GM23338 (cell line): ENCODE data around the gene CATSPERD. TPM values are rescaled to one million over a fixed set of nuclear protein-coding genes. Genes with fewer than 3 reads are reported as not detected.

Experiments
- ATAC-seq: fragments of 200-7000 bp; cut with Tn5 transposase; 3 replicates; pipeline ENCODE4 v1.9.1; 2020
- DNase-seq: peaks from one replicate; pipeline ENCODE4 v3.0.0-alpha.2; 2015; ENCODE audit warnings: low spot score
- H2AFZ ChIP-seq: fragments of 200-600 bp; sonication (generic); 2 replicates; pipeline ENCODE4 v1.8.0; 2016; ENCODE audit warnings: antibody characterized with exemption, mild to moderate bottlenecking, moderate library complexity
- H3F3A ChIP-seq: fragments of 200-600 bp; sonication (generic); replicated peaks from 2 replicates; pipeline ENCODE4 v1.8.0; 2017; ENCODE audit warnings: antibody characterized with exemption, mixed run types, low read depth
- H3K27ac ChIP-seq: fragments of 200-600 bp; sonication (generic); 2 replicates; pipeline ENCODE4 v1.6.1; 2016; ENCODE audit warnings: low read depth
- H3K27me3 ChIP-seq: fragments of 200-600 bp; sonication (generic); 2 replicates; pipeline ENCODE4 v1.8.0; 2016; ENCODE audit warnings: mild to moderate bottlenecking, mixed run types, moderate library complexity; ENCODE audit not compliant: insufficient read depth
- H3K36me3 ChIP-seq: fragments of 200-600 bp; sonication (generic); 2 replicates; pipeline ENCODE4 v1.8.0; 2016; ENCODE audit warnings: mild to moderate bottlenecking; ENCODE audit not compliant: insufficient read depth
- H3K4me1 ChIP-seq: fragments of 200-600 bp; sonication (generic); 2 replicates; pipeline ENCODE4 v1.8.0; 2016; ENCODE audit warnings: mild to moderate bottlenecking, moderate library complexity; ENCODE audit not compliant: insufficient read depth
- H3K4me2 ChIP-seq: fragments of 200-600 bp; sonication (generic); 2 replicates; pipeline ENCODE4 v1.7.1; 2017; ENCODE audit warnings: mixed run types
- H3K4me3 ChIP-seq: fragments of 200-600 bp; sonication (generic); 2 replicates; pipeline ENCODE4 v1.6.1; 2016; ENCODE audit warnings: mixed run types
- H3K79me2 ChIP-seq: fragments of 200-600 bp; sonication (generic); replicated peaks from 2 replicates; pipeline ENCODE4 v1.8.0; 2017; ENCODE audit warnings: mild to moderate bottlenecking; ENCODE audit not compliant: insufficient read depth
- H3K9me2 ChIP-seq: fragments of 200-600 bp; sonication (generic); 2 replicates; pipeline ENCODE4 v1.8.0; 2017; ENCODE audit not compliant: insufficient read depth
- H4K20me1 ChIP-seq: fragments of 200-600 bp; sonication (generic); replicated peaks from 2 replicates; pipeline ENCODE4 v1.8.0; 2017; ENCODE audit warnings: mild to moderate bottlenecking; ENCODE audit not compliant: insufficient read depth
- H3K27ac Mint-ChIP-seq: 2 replicates; pipeline ENCODE4 v1.8.0; 2020; ENCODE audit warnings: inconsistent platforms, mild to moderate bottlenecking, moderate library complexity, mixed read lengths
- H3K27me3 Mint-ChIP-seq: 3 replicates; pipeline ENCODE4 v1.8.0; 2022; ENCODE audit warnings: low read depth, mild to moderate bottlenecking, moderate library complexity, mixed read lengths, inconsistent platforms; ENCODE audit not compliant: insufficient read depth, poor library complexity
- H3K36me3 Mint-ChIP-seq: 3 replicates; pipeline ENCODE4 v1.8.0; 2021; ENCODE audit warnings: low read depth, mild to moderate bottlenecking, inconsistent platforms, moderate library complexity, mixed read lengths
- H3K4me1 Mint-ChIP-seq: 3 replicates; pipeline ENCODE4 v1.8.0; 2020; ENCODE audit warnings: mild to moderate bottlenecking, inconsistent platforms, mixed read lengths
- H3K4me3 Mint-ChIP-seq: 3 replicates; pipeline ENCODE4 v1.8.0; 2021; ENCODE audit warnings: moderate library complexity, mild to moderate bottlenecking, inconsistent platforms, mixed read lengths
- H3K9me3 Mint-ChIP-seq: 3 replicates; pipeline ENCODE4 v1.8.0; 2020; ENCODE audit warnings: moderate library complexity, mild to moderate bottlenecking, inconsistent platforms, mixed read lengths
- CREB1 ChIP-seq: fragments of 250-450 bp; sonication (Bioruptor Pico); IDR thresholded peaks from 2 replicates; pipeline ENCODE4 v1.5.0; 2020; ENCODE audit warnings: low read depth, mild to moderate bottlenecking, moderate library complexity
- EZH2 ChIP-seq: fragments of 200-600 bp; sonication (generic); IDR thresholded peaks from one replicate; pipeline ENCODE4 v1.8.0; 2017; ENCODE audit warnings: antibody characterized with exemption, mild to moderate bottlenecking, low read depth; ENCODE audit not compliant: unreplicated experiment
- JUNB ChIP-seq: IDR thresholded peaks from one replicate; pipeline ENCODE4 v1.6.1; 2016; ENCODE audit warnings: antibody characterized with exemption; ENCODE audit not compliant: unreplicated experiment
- NANOG ChIP-seq: IDR thresholded peaks from 2 replicates; pipeline ENCODE4 v1.6.1; 2016; ENCODE audit warnings: antibody characterized with exemption, borderline replicate concordance
- STAT1 ChIP-seq: IDR thresholded peaks from one replicate; pipeline ENCODE4 v1.6.1; 2016; ENCODE audit warnings: antibody characterized with exemption; ENCODE audit not compliant: unreplicated experiment
- ZNF114 ChIP-seq: fragments of 250-450 bp; sonication (Bioruptor Pico); IDR thresholded peaks from 2 replicates; pipeline ENCODE4 v1.5.0; 2020; ENCODE audit warnings: mild to moderate bottlenecking, moderate library complexity
- ZNF331 ChIP-seq: fragments of 250-450 bp; sonication (Bioruptor Pico); IDR thresholded peaks from 2 replicates; pipeline ENCODE4 v1.5.0; 2020; ENCODE audit warnings: low read depth, mild to moderate bottlenecking, moderate library complexity
- polyA plus RNA-seq: library from polyadenylated mRNA; unstranded; fragments of >200 nt; fragmentation: Nextera tagmentation; extraction: Ambion mirVana; gene quantifications from 2 replicates; pipeline ENCODE4 v1.2.1, GENCODE V29; 2016
- total RNA-seq: library from RNA; depleted of rRNA; stranded (reverse); fragments of >200 nt; shearing (Covaris generic); gene quantifications from 2 replicates; pipeline ENCODE4 v1.2.3, GENCODE V29; 2014
- TF ChIP-seq, protein P1 (sequence below): fragments of 250-450 bp; sonication (Bioruptor Pico); IDR thresholded peaks from 2 replicates; pipeline ENCODE4 v1.5.0; 2020; ENCODE audit warnings: mild to moderate bottlenecking, moderate library complexity
- TF ChIP-seq, protein P2 (sequence below): IDR thresholded peaks from one replicate; pipeline ENCODE4 v1.6.1; 2018; ENCODE audit warnings: antibody characterized with exemption; ENCODE audit not compliant: unreplicated experiment
- TF ChIP-seq, protein P3 (sequence below): IDR thresholded peaks from 2 replicates; pipeline ENCODE4 v1.6.1; 2016; ENCODE audit warnings: antibody characterized with exemption

The CATSPERD gene
- total and polyA plus RNA-seq, 2 experiments from 2014 or later: 0.17 TPM; not detected in 1

DNA sequence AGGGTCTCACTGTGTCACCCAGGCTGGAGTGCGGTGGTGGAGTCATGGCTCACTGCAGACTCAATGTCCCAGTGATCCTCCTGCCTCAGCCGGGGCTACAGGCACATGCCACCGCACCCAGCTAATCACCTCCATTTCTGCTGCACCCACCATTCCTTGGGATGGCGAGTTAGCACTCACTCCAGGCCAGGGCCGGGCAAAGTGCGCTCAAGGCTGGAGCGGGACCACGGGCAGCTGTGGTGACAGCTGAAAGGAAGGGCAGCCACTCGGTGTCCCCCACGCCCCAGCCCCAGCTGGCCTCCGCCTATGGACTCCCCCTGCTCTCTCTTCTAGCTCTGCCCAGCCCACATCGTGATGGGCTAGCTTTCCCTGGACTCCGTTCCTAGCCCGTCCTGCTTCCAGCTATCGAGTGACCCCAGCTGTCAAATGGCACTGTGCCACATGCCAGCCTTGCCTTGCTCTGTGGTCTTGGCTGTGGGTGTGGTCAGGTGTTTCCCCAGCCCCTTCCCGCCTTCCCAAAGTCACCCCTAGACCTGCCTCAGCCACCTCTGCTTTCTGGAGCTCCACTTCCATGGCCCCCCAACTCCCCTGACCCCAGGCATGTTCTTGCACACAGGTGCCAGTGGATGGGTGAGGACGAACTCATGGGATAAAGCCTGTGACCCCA, 44.2 kb upstream of the CATSPERD start (continued):
- TF ChIP-seq, protein P1, sequence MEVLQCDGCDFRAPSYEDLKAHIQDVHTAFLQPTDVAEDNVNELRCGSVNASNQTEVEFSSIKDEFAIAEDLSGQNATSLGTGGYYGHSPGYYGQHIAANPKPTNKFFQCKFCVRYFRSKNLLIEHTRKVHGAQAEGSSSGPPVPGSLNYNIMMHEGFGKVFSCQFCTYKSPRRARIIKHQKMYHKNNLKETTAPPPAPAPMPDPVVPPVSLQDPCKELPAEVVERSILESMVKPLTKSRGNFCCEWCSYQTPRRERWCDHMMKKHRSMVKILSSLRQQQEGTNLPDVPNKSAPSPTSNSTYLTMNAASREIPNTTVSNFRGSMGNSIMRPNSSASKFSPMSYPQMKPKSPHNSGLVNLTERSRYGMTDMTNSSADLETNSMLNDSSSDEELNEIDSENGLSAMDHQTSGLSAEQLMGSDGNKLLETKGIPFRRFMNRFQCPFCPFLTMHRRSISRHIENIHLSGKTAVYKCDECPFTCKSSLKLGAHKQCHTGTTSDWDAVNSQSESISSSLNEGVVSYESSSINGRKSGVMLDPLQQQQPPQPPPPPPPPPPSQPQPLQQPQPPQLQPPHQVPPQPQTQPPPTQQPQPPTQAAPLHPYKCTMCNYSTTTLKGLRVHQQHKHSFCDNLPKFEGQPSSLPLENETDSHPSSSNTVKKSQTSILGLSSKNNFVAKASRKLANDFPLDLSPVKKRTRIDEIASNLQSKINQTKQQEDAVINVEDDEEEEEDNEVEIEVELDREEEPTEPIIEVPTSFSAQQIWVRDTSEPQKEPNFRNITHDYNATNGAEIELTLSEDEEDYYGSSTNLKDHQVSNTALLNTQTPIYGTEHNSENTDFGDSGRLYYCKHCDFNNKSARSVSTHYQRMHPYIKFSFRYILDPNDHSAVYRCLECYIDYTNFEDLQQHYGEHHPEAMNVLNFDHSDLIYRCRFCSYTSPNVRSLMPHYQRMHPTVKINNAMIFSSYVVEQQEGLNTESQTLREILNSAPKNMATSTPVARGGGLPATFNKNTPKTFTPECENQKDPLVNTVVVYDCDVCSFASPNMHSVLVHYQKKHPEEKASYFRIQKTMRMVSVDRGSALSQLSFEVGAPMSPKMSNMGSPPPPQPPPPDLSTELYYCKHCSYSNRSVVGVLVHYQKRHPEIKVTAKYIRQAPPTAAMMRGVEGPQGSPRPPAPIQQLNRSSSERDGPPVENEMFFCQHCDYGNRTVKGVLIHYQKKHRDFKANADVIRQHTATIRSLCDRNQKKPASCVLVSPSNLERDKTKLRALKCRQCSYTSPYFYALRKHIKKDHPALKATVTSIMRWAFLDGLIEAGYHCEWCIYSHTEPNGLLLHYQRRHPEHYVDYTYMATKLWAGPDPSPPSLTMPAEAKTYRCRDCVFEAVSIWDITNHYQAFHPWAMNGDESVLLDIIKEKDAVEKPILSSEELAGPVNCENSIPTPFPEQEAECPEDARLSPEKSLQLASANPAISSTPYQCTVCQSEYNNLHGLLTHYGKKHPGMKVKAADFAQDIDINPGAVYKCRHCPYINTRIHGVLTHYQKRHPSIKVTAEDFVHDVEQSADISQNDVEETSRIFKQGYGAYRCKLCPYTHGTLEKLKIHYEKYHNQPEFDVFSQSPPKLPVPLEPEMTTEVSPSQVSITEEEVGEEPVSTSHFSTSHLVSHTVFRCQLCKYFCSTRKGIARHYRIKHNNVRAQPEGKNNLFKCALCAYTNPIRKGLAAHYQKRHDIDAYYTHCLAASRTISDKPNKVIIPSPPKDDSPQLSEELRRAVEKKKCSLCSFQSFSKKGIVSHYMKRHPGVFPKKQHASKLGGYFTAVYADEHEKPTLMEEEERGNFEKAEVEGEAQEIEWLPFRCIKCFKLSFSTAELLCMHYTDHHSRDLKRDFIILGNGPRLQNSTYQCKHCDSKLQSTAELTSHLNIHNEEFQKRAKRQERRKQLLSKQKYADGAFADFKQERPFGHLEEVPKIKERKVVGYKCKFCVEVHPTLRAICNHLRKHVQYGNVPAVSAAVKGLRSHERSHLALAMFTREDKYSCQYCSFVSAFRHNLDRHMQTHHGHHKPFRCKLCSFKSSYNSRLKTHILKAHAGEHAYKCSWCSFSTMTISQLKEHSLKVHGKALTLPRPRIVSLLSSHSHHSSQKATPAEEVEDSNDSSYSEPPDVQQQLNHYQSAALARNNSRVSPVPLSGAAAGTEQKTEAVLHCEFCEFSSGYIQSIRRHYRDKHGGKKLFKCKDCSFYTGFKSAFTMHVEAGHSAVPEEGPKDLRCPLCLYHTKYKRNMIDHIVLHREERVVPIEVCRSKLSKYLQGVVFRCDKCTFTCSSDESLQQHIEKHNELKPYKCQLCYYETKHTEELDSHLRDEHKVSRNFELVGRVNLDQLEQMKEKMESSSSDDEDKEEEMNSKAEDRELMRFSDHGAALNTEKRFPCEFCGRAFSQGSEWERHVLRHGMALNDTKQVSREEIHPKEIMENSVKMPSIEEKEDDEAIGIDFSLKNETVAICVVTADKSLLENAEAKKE (CRISPR knock-in tag): no peak
- no peak for TF ChIP-seq NANOG

DNA sequence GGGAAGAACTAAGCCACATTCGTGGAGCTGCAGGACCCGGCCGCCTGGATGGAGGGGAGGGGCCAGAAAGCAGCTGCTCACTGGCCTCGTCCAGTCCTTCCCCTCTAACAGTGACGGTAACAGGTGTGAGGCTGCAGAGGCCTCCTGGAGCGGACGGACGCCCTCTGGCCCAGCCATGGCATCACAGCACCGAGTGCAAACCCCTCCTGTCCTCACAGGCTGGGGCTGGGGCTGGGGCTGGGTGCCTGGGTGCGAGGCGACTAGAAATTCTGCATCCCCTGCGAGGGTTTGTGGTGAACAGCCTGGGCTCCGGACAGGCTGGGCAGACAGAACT, 43.7 kb upstream of the CATSPERD start:
- Histone ChIP-seq H3K27ac (no peak overlapping the region), H3K9me2 (peaks cover 3% of the 10 kb centered on the region), H3K79me2 (no peaks in the 10 kb centered on the region), H2AFZ (no peak overlapping the region), H3K36me3 (no peaks in the 10 kb centered on the region), H3K27me3 (no peaks in the 10 kb centered on the region), H3F3A (0 out of 2 replicates have a peak, but pooled peaks cover 4% of the 10 kb centered on the region), H3K4me2 (no peak overlapping the region), H4K20me1 (no peaks in the 10 kb centered on the region; the same call in none of the 2 replicates), H3K4me3 (no peak overlapping the region), H3K4me1 (no peaks in the 10 kb centered on the region; the same call in 1 of the 2 replicates)
- DNase-seq: no peak
- Mint-ChIP-seq H3K4me1 (peaks cover 17% of the 10 kb centered on the region), H3K4me3 (no peak overlapping the region), H3K27me3 (peaks cover 33% of the 10 kb centered on the region), H3K9me3 (no peaks in the 10 kb centered on the region), H3K27ac (no peak overlapping the region), H3K36me3 (peaks cover 14% of the 10 kb centered on the region)
- TF ChIP-seq JUNB (no peak), ZNF114 (CRISPR knock-in tag) (no peak), NANOG (no peak), EZH2 (no peak), ZNF331 (CRISPR knock-in tag) (no peak), CREB1 (CRISPR knock-in tag) (no peak), STAT1 (no peak)
- TF ChIP-seq, protein P2, sequence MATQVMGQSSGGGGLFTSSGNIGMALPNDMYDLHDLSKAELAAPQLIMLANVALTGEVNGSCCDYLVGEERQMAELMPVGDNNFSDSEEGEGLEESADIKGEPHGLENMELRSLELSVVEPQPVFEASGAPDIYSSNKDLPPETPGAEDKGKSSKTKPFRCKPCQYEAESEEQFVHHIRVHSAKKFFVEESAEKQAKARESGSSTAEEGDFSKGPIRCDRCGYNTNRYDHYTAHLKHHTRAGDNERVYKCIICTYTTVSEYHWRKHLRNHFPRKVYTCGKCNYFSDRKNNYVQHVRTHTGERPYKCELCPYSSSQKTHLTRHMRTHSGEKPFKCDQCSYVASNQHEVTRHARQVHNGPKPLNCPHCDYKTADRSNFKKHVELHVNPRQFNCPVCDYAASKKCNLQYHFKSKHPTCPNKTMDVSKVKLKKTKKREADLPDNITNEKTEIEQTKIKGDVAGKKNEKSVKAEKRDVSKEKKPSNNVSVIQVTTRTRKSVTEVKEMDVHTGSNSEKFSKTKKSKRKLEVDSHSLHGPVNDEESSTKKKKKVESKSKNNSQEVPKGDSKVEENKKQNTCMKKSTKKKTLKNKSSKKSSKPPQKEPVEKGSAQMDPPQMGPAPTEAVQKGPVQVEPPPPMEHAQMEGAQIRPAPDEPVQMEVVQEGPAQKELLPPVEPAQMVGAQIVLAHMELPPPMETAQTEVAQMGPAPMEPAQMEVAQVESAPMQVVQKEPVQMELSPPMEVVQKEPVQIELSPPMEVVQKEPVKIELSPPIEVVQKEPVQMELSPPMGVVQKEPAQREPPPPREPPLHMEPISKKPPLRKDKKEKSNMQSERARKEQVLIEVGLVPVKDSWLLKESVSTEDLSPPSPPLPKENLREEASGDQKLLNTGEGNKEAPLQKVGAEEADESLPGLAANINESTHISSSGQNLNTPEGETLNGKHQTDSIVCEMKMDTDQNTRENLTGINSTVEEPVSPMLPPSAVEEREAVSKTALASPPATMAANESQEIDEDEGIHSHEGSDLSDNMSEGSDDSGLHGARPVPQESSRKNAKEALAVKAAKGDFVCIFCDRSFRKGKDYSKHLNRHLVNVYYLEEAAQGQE: no peak
- TF ChIP-seq, protein P3, sequence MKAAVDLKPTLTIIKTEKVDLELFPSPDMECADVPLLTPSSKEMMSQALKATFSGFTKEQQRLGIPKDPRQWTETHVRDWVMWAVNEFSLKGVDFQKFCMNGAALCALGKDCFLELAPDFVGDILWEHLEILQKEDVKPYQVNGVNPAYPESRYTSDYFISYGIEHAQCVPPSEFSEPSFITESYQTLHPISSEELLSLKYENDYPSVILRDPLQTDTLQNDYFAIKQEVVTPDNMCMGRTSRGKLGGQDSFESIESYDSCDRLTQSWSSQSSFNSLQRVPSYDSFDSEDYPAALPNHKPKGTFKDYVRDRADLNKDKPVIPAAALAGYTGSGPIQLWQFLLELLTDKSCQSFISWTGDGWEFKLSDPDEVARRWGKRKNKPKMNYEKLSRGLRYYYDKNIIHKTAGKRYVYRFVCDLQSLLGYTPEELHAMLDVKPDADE: no peak
- ATAC-seq: no peak
